Measurements from ENCODE around the gene IL27RA.
A peak's percentile ranks its signal among the peaks of the same experiment; 100 is the strongest.
"Not testable (repeated sequence)": the region's sequence is repeated elsewhere in the genome, so short reads cannot be mapped to it uniquely, and the experiment has no call there.

Gene IL27RA

DNA sequence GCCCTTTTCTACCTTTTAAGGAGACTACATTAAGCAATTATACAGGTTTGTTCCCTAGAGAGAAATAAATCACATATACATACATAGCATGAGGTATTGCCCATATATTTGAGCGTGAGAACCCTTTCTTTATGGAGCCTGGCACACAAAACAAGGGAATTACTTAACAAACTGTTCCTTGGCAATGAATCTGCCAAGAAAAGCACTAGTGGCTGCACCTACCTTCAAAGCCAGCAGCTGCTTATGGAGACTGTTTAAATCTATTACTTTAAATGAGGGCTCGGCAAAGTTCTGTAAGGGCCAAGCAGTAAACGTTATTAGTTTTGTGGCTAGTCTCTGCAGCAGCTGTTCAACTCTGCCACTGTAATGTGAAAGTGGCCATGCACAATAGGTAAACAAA is 32.5 kb upstream of the IL27RA start:
- DNase-seq (ENCODE audit: low spot score), result no peak

DNA sequence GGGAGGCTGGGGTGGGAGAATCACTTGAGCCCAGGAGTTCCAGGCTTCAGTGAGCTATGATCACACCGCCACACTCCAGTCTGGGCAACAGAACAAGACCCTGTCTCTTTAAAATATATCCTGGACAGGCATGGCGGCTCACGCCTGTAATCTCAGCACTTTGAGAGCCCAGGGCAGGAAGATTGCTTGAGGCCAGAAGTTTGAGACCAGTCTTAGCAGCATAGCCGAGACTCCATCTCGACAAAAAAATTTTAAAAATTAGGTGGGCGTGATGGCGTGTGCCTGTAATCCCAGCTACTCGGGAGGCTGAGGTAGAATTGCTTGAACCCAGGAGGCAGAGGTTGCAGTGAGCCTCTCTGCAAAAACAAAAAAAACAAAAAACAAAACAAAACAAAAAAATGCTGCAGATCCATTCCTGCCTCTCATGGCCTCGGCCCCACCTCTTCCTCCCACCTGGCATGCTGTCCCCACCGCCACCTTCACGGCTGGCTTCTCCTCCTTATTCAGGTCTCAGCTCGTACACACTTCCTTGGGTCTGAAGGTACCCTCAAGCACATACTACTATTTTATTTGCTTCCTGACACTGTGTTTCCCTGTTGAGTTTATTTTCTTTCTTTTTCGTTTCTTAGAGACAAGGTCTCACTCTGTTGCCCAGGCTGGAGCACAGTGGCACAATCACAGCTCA is 30.7 kb upstream of the IL27RA start:
- DNase-seq (ENCODE audit: low spot score), result no peak

DNA sequence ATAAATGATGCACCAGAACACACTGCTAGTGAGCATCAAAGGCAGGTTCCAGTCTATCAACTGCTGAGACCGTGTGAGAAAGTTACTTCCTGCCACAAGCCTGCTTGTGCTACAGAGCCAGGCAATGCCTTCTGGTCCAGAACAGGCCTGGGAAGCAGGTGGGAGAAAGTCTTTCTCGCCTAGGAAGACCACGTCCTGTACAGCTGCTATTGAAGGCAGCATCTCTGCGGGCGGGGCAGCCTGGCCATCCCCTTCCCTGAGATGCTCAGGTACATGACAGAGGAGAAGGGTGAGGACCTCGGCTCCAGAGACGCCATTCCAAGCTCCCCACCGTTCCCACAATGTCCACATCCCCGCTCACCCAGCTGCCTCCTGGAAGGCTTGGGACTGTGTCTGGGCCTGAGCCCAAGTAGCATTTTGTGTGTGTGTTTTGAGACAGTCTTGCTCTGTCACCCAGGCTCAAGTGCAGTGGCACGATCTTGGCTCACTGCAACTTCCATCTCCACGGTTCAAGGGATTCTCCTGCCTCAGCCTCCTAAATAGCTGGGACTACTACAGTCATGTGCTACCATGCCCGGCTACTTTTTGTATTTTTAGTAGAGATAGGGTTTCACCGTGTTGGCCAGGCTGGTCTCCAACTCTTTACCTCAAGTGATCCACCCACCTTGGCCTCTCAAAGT is 28.9 kb upstream of the IL27RA start:
- DNase-seq (ENCODE audit: low spot score), result no peak

DNA sequence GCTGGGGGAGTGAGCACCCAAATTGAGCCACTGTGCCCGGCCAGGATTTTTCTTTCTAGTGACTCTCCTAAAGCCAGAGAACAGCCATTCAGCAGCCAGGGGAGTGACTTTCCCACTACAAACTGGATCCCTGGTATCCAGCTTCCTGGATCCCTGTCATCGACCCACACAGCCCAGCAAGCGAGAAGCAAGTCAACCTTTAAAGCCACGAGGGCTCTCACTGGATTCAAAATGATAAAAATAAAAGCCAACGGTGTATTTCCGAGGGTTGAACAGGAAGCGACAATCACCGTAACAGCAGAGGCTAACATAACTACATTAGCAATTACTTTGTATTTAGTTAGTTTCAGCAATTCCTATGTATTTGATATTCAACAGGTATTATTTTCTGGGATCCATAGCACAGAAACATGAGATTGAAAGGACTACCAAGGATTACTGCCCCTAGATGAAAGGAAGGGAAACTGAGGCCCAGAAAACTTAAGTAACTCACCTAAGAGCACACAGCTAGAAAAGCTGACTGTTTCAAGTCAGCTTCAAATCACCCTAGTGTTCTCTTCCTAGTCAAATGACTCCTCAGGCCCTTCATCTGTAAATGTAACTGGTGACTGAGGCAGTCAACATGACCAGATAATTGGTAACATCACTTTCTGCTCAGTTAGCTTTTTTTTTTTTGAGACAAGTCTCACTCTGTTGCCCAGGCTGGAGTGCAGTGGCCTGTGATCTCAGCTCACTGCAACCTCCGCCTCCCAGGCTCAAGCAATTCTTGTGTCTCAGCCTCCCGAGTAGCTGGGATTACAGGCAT is 28.1 kb upstream of the IL27RA start:
- DNase-seq (ENCODE audit: low spot score), result no peak

DNA sequence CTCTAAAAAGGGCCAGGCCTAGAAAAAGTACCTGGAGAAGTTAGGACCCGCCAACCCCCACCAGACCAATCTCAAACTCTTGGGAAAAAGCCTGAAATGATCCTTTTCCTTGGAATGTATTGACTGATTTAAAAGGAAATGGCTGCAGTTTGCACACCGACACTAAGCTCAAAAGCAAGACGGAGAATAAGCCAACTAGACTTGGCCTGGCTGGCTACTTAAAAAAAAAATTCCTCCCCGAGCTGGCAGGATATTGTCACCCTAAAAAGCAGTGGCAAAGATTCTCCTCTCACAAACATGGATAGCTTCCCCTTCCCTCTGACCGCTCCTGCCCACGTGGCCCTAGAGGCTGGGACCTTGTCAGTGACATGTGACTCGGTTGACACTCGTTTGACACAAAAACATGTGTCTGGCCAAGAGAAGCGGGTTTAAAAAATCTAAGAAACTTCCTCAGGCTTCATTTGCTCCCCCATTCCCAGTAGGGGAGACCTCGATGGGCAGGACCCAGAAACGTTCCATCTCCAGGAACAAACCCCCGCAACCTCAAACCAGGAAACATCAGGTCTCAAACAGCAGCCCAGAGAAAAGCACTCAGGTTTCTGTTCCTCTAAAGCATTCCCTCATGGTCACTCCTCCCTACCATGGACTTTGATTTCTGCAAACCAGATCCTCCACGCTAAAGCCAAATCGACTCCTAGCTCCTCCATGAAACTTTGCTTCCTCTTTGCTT is 26.8 kb upstream of the IL27RA start:
- peak; percentile 77 for DNase-seq (ENCODE audit: low spot score)

DNA sequence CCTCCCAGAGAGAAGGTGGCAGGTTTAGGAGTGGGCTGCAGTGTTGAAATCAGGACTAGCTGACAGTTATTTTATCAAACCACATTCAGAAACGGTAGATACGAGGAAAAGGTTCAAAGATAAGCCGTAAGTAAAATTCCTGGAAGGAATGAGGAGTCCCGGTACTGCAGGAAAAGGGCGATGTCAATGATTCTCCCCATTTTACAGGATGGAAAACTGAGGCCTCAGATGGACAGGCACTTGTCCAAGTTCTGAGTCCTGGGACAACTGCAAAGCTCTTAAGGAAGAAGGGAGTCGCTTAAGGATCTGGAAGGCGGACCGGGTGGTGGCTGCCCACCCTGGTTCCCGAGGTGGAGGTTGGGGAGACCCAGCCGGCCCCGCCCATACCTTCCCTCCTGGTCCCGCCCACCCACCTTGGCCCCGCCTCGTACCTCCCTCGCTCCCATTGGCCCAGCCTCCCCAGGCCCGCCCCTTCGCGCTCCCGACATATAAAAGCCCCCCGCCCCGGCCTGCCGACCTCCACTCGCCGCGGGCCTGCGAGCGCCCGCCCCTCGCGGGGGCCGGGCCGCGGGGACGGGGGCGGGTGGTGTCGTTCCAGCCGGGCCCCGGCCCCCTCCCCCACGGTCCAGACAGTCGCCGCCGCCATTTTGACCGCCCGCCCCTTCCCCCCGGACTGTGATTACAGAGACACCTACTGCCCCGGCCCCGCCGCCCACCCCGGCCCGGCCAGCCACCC is 26.0 kb upstream of the IL27RA start:
- peak; percentile 70 for DNase-seq (ENCODE audit: low spot score)

DNA sequence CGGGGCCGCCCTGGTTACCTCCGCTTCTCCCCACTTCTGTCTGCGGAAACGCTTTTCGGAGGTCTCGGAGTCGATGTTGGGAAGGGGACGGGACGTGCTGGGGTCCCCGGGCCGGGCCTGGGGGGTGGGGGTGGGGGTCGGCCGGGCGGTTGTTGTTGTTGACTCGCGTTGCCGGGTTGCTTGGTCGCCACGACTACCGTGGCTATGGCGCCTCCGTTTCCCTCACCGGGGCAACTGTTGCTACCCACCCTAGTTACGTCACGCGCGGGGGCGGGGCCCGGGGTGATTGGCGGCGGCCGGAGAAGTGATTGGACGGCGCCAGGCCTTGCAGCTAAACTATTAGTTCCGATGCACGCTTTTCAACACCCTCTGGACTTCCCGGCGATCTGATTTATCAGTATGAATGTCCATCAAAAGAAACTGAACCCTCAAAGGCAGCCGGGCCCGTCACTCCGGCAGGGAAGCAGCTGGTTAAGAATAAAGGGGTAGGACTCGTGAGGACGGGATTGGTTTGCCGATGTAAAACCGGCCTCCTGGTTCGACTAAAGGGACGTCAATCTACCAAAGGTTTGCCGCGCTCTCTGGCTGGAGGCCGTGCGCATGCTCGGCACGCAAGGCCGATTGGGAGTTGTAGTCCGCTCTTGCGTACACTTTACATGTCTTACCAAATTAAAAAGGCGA is 25.3 kb upstream of the IL27RA start, which contains the start of gene RFX1:
RFX1 (minus strand) TSS at position 236 of the 681 bp plus-strand sequence. CDS start 12,477 bp downstream, outside the sequence.
- DNase-seq (ENCODE audit: low spot score), result peak; percentile 100

DNA sequence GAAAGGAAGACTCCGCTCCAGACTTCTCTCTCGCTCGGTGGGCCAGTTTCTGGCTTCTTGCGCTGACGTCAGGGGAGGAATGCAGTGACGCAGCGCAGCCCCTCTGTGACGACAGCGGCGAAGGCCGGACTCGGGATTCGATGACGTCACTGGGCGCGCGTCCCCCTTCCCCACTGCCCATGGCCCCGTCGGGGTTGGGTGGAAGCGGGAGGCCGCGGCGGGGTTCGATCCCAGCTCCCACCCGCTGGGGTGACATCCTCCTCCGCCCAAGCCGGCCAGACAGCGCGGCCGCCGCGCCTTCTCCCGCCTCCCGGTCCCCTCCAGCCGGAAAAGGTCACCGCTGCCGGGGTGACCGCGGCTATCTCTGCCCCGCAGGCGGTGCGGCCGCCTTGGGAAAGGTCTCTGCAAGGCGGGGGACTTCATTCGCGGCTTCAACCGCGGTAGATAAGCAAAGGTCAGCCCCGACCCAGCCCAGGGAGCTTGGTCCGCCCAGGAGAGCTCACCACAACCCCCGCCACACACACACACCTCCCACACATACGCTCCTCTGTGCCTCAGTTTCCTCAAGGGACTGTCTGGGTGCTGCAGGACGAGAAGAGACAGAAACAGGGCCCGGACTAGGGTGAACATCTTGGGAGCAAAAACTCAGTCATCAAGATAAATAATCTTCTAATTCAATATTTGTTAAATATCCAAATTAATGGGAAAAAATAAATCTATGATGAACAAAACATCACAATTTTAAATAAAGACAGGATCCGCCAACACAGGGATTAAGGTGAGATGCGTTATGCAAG is 24.6 kb upstream of the IL27RA start:
- no peak for DNase-seq (ENCODE audit: low spot score)

DNA sequence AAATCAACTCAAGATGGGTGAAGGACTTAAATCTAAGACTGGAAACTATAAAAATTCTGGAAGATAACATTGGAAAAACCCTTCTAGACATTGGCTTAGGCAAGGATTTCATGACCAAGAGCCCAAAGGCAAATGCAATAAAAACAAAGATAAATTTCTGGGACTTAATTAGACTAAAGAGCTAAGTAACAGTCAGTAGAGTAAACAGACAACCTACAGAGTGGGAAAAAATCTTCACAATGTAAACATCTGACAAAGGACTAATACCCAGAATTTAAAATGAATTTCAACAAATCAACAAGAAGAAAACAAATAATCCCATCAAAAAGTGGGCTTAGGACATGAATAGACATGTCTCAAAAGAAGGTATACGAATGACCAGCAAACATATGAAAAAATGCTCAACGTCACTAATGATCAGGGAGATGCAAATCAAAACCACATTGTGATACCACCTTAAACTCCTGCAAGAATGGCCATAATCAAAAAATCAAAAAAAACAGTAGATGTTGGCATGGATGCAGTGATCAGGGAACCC is 19.1 kb upstream of the IL27RA start:
- no peak for DNase-seq (ENCODE audit: low spot score)

DNA sequence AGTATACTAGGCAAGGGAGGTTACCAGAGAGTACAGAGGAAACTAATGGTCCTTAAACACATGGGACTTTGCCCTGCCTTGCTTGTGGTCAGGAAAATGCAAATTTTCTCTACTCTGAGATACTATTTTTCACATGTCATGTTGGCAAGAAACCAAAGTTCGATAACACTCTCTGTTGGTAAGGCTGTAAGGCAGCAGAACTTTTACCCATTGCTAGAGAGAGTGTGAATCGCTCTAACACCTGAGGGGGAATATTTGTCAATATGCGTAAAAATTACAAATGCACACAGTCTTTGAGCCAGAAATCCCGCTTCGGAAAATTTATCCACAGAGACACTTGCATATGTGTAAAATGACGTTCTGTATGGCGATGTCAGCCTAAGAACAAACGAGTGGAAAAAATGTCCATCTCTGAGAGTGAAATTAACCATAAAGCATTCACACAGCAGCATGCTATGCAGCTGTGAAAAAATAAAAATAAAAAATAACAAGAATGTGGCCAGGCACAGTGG is 16.0 kb upstream of the IL27RA start:
- no peak for DNase-seq (ENCODE audit: low spot score)

DNA sequence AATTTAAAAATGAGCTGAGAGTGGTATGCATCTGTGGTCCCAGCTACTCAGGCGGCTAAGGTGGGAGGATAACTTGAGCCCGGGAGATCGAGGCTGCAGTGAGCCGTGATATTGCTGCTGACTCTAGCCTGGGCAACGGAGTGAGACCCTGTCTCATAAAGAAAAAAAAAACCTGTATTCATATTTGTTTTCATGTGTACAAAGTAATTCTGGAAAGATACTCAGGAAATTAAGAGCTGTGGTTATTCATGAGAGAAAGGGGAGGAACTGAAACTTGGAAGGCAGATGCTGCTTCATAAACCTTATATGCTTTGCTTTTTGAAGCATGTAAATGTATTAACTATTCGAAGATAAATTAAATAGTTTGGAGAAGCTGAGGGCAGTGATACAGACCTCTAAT is 12.5 kb upstream of the IL27RA start:
- DNase-seq (ENCODE audit: low spot score), result no peak

DNA sequence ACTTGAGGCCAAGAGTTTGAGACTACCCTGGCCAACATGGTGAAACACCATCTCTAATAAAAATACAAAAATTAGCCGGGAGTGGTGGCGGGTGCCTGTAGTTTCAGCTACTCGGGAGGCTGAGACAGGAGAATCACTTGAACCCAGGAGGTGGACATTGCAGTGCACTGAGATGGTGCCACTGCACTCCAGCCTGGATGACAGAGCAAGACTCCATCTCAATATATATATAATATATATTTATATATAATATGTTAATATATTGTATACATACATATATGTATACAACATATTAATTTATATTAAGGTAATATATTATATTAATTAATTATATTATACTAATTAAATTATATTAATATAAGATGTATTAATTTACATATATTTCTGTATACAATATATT is 11.8 kb upstream of the IL27RA start:
- DNase-seq (ENCODE audit: low spot score), result not testable (repeated sequence)

DNA sequence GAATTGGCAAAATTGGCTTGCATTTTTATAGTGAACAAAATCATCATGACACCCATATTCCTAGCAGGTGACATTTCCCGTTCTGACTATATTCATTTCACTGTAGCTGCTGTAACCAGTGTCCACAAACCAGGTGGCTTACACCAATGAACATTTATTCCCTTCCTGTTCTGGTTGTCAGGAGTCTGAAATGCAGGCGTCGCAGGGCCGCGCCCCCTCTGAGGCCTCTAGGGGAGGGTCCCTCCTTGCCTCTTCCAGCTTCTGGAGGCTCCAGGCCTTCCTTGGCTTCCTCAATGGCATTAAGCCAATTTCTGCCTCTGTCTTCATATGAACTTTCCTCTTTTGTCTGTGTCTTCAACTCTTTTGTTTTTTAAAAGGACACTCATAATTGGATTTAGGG is 10.1 kb upstream of the IL27RA start:
- no peak for DNase-seq (ENCODE audit: low spot score)

DNA sequence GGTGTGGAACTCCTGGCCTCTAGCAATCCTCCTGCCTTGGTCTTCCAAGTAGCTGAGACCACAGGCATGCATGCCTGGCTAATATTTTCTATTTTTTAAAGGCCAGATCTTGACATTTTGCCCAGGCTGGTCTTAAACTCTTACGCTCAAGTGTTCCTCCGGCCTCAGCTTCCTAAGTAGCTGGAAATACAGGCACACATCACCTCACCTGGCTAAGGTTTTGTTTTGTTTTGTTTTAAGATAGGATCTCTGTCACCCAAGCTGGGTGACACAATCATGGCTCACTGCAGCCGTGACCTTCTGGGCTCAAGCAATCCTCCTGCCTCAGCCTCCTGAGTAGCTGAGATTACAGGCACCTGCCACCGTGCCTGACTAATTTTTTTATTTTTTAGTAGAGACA is 9.1 kb upstream of the IL27RA start:
- no peak for DNase-seq (ENCODE audit: low spot score)

DNA sequence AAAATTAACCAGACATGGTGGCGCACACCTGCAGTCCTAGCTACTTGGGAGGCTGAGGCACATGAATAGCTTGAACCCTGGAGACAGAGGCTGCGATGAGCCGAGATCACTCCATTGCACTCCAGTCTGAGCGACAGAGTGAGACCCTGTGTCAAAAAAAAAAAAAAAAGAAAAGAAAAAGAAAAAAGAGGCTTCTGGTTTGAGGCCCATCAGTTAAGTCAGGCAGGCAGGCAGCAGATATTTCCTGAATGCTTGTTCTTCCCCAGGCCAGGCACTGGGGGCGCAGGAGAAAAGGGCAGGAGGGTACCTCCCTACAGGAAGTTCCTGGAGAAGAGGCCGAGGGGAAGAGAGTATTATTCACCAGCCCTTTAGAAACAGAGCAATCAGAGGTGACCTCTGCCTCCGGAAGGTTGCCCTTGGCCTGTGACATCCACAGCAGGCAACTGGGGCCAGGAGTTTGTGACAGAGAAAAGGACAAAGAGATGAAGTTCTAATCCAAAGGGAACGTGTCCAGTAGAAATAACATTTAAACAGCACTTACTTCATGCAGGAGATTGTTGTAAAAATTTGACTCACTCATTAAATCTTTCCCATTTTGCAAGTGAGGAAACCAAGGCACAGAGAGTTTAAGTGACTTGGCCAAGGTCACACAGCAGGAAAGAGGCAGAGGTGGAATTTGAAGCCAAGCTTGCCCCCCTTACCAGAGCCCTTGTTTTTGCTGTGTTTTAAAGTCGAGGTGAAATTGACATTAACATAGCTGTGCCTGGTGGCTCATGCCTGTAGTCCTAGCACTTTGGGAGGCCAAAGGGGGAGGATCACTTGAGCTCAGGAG is 7.9 kb upstream of the IL27RA start:
- no peak for DNase-seq (ENCODE audit: low spot score)

DNA sequence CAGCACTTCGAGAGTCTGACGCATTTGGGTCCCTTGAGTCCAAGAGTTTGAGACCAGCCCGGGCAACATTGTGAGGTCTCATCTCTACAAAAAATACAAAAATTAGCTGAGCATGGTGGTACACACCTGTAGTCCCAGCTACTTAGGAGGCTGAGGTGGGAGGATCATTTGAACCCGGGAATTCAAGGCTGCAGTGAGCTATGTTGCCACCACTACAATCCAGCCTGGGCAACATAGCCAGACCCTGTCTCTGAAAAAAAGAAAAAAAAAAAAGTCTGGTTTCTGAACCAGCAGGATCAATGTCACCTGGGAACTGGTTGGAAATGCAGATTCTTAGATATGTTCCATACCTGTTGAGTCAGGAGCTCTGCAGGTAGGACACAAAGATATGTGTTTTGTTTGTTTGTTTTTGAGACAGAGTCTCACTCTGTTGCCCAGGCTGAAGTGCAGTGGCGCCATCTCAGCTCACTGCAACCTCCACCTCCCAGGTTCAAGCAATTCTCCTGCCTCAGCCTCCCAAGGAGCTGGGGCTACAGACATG is 4.8 kb upstream of the IL27RA start:
- not testable (repeated sequence) for DNase-seq (ENCODE audit: low spot score)

DNA sequence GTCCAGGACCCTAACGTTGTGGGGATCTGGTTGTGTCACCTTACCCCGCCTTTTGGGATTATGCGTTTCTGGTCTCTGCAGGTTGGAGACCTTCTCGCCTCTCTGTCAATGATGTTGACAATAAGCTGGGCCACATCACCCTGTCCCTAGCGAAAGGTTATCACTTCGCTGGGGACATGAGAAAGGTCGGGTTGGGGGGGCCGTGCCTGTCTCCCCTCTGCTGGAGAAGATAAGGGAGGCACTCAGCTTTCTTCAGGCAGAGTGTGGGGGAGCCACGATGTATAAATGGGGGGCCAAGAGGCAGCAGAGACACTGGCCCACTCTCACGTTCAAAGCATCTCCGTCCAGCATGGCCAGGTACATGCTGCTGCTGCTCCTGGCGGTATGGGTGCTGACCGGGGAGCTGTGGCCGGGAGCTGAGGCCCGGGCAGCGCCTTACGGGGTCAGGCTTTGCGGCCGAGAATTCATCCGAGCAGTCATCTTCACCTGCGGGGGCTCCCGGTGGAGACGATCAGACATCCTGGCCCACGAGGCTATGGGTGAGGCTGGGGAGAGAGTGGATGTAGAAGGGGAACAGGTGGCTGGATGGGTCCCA is 3.6 kb upstream of the IL27RA start, which contains the start of gene RLN3:
RLN3 (plus strand) TSS at position 293 of the 595 bp plus-strand sequence; CDS start at position 350, 57 bp downstream.
- DNase-seq (ENCODE audit: low spot score), result no peak

DNA sequence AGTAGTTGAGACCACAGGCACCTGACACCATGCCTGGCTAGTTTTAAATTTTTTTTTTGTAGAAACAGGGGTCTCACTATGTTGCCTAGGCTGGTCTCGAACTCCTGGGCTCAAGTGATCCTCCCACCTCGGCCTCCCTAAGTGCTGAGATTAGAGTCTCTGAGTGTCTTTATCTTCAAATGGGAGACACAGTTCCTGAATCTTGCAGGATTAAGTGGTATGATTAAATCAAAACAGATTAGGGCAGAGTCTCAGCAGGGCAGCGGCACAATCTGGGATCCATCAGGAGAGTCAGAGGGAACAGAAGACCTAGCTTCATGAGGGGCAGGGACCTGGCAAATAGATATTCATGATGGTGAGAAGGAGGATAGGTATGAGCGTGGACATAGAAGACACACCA is 2.7 kb upstream of the IL27RA start:
- no peak for DNase-seq (ENCODE audit: low spot score)

All from globus pallidus (tissue), 1 donor.